MM.1S (cell line): ENCODE measurements around the gene DHRS7.

Experiments used
- DNase-seq: peaks from one replicate; pipeline ENCODE4 v3.0.0-alpha.2; 2015
- H2AFZ ChIP-seq: fragments of 300-600 bp; sonication (generic); 2 replicates; pipeline ENCODE4 v1.6.0; 2016; ENCODE audit warnings: antibody characterized with exemption, low read length
- H3F3A ChIP-seq: fragments of 300-600 bp; sonication (generic); 2 replicates; pipeline ENCODE4 v1.6.1; 2016; ENCODE audit warnings: mild to moderate bottlenecking, antibody characterized with exemption, low read length, moderate library complexity, mixed read lengths; ENCODE audit not compliant: insufficient read depth
- H3K27ac ChIP-seq: fragments of 300-600 bp; sonication (generic); 2 replicates; pipeline ENCODE4 v1.5.1; 2016; ENCODE audit warnings: mild to moderate bottlenecking, low read length
- H3K27me3 ChIP-seq: fragments of 300-600 bp; sonication (generic); replicated peaks from 2 replicates; pipeline ENCODE4 v1.6.0; 2016; ENCODE audit warnings: low read length; ENCODE audit not compliant: insufficient read depth
- H3K36me3 ChIP-seq: fragments of 300-600 bp; sonication (generic); replicated peaks from 2 replicates; pipeline ENCODE4 v1.6.1; 2016; ENCODE audit warnings: mild to moderate bottlenecking, low read length, mixed read lengths; ENCODE audit not compliant: insufficient read depth
- H3K4me1 ChIP-seq: fragments of 300-600 bp; sonication (generic); 2 replicates; pipeline ENCODE4 v1.6.1; 2016; ENCODE audit warnings: low read length, mixed read lengths
- H3K4me2 ChIP-seq: fragments of 300-600 bp; sonication (generic); 2 replicates; pipeline ENCODE4 v1.6.0; 2016; ENCODE audit warnings: low read depth, low read length
- H3K4me3 ChIP-seq: fragments of 300-600 bp; sonication (generic); 2 replicates; pipeline ENCODE4 v1.5.1; 2016; ENCODE audit warnings: low read length, mixed read lengths
- H3K79me2 ChIP-seq: fragments of 300-600 bp; sonication (generic); 2 replicates; pipeline ENCODE4 v1.6.1; 2016; ENCODE audit warnings: mixed run types, low read length, mixed read lengths
- H3K9ac ChIP-seq: fragments of 300-600 bp; sonication (generic); 2 replicates; pipeline ENCODE4 v1.6.1; 2016; ENCODE audit warnings: low read length, mixed read lengths
- H3K9me2 ChIP-seq: fragments of 300-600 bp; sonication (generic); replicated peaks from 2 replicates; pipeline ENCODE4 v1.6.1; 2016; ENCODE audit warnings: mild to moderate bottlenecking, low read length, mixed read lengths; ENCODE audit not compliant: insufficient read depth
- H3K9me3 ChIP-seq: fragments of 300-600 bp; sonication (generic); replicated peaks from 2 replicates; pipeline ENCODE4 v1.6.1; 2016; ENCODE audit warnings: mild to moderate bottlenecking, low read length, mixed read lengths; ENCODE audit not compliant: insufficient read depth
- H4K20me1 ChIP-seq: fragments of 300-600 bp; sonication (generic); 2 replicates; pipeline ENCODE4 v1.6.1; 2016; ENCODE audit warnings: mild to moderate bottlenecking, low read length, moderate library complexity, mixed read lengths; ENCODE audit not compliant: insufficient read depth
- CTCF ChIP-seq: fragments of 300-600 bp; sonication (generic); IDR thresholded peaks from 2 replicates; pipeline ENCODE4 v1.5.1; 2016; ENCODE audit warnings: antibody characterized with exemption, low read length, mixed read lengths
- EZH2 ChIP-seq: fragments of 300-600 bp; sonication (generic); optimal IDR thresholded peaks from 2 replicates; pipeline ENCODE3; 2017; ENCODE audit warnings: low read depth, mild to moderate bottlenecking, antibody characterized with exemption, low read length, mixed read lengths
- EZH2phosphoT487 ChIP-seq: fragments of 300-600 bp; sonication (generic); IDR thresholded peaks from 2 replicates; pipeline ENCODE4 v1.6.1; 2018; ENCODE audit warnings: antibody characterized with exemption, low read length

Gene DHRS7

GRCh38 chr14:60161196-60162107, 3.7 kb downstream of the DHRS7 start:
- H3K79me2 ChIP-seq: no peaks in the 10 kb centered on the region; the same call in 1 of the 2 replicates
- TF ChIP-seq CTCF: no peak
- no peak for TF ChIP-seq EZH2phosphoT487
- no peak for TF ChIP-seq EZH2
- H3K9ac ChIP-seq: no peak overlapping the region

GRCh38 chr14:60160422-60160821, 4.8 kb downstream of the DHRS7 start:
- Histone ChIP-seq H2AFZ (no peak overlapping the region), H3F3A (peaks cover 3% of the 10 kb centered on the region; the same call in 1 of the 2 replicates), H3K36me3 (no peaks in the 10 kb centered on the region), H3K79me2 (no peaks in the 10 kb centered on the region; the same call in 1 of the 2 replicates), H4K20me1 (no peaks in the 10 kb centered on the region), H3K9me3 (no peaks in the 10 kb centered on the region), H3K4me3 (no peak overlapping the region), H3K9ac (no peak overlapping the region), H3K4me1 (peaks cover 6% of the 10 kb centered on the region; the same call in 1 of the 2 replicates), H3K4me2 (no peak overlapping the region), H3K9me2 (no peaks in the 10 kb centered on the region), H3K27me3 (no peaks in the 10 kb centered on the region), H3K27ac (no peak overlapping the region)
- TF ChIP-seq CTCF (no peak), EZH2 (no peak), EZH2phosphoT487 (no peak)
- no peak for DNase-seq

More at GRCh38 chr14:60161196-60162107, 3.7 kb downstream of the DHRS7 start:
- H3K36me3 ChIP-seq: no peaks in the 10 kb centered on the region
- H3K4me1 ChIP-seq: peaks cover 12% of the 10 kb centered on the region; the same call in 1 of the 2 replicates
- no peaks in the 10 kb centered on the region for H4K20me1 ChIP-seq
- H3K27me3 ChIP-seq: no peaks in the 10 kb centered on the region
- H3K4me2 ChIP-seq: peak overlapping the region; percentile 11; the same call in 1 of the 2 replicates
- H2AFZ ChIP-seq: no peak overlapping the region
- no peak overlapping the region for H3K4me3 ChIP-seq
- DNase-seq: no peak
- H3F3A ChIP-seq: peaks cover 3% of the 10 kb centered on the region; the same call in 1 of the 2 replicates
- no peaks in the 10 kb centered on the region for H3K9me2 ChIP-seq
- peak overlapping the region; percentile 48; the same call in 1 of the 2 replicates for H3K27ac ChIP-seq
- no peaks in the 10 kb centered on the region for H3K9me3 ChIP-seq

- Histone ChIP-seq H3K9me3 (no peaks in the 10 kb centered on the region), H3F3A (no peaks in the 10 kb centered on the region), H3K36me3 (no peaks in the 10 kb centered on the region), H3K4me2 (no peak overlapping the region), H3K79me2 (no peaks in the 10 kb centered on the region), H4K20me1 (no peaks in the 10 kb centered on the region), H2AFZ (no peak overlapping the region), H3K4me1 (no peaks in the 10 kb centered on the region), H3K27ac (no peak overlapping the region), H3K9ac (no peak overlapping the region), H3K4me3 (no peak overlapping the region), H3K27me3 (no peaks in the 10 kb centered on the region), H3K9me2 (no peaks in the 10 kb centered on the region)
- no peak for DNase-seq
- no peak for TF ChIP-seq EZH2
- no peak for TF ChIP-seq CTCF
- TF ChIP-seq EZH2phosphoT487: no peak
Observed at GRCh38 chr14:60154671-60155070, 10.5 kb downstream of the DHRS7 start.
